SU-DHL-6 (cell line): ENCODE results near the gene PAK2.

Source experiments
- EZH2phosphoT487 ChIP-seq: fragments of 200-600 bp; sonication (generic), shearing (Covaris generic); conservative IDR thresholded peaks from 2 replicates; pipeline ENCODE4 v1.6.1; 2018; ENCODE audit warnings: mild to moderate bottlenecking, antibody characterized with exemption, low read length, moderate library complexity, mixed read lengths
- TF ChIP-seq, protein P1 (sequence below): fragments of 200-600 bp; sonication (generic); IDR thresholded peaks from one replicate; pipeline ENCODE4 v1.5.1; 2017; ENCODE audit warnings: antibody characterized with exemption, mild to moderate bottlenecking, low read length, moderate library complexity; ENCODE audit not compliant: insufficient read depth, poor library complexity, severe bottlenecking

DNA sequence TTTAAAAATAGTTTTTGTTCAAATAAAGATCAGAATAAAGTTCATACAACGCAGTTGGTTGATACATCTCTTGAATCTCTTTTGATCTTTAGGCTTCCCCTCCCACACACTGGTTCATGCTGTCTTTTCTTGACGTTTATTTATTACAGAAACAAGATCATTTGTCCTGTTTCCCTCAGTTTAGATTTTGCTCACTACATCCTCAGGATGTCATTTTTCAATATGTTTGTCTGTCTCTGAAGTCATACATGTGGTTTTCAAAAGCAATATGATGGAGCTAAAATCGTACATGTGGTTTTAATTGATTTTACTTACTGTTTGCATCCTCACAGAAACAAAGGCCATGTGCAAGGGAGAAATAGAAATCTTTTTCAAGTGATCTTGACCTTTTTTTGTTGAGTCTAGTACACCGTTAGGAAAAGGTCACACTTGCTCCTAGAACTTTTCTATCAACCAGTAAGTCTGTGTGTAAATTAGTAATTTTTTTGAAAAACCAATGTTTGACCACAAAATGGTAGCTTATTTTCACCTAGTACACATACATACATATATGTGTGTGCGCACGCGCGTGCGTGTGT, 64.3 kb downstream of the PAK2 start:
- TF ChIP-seq, protein P1, sequence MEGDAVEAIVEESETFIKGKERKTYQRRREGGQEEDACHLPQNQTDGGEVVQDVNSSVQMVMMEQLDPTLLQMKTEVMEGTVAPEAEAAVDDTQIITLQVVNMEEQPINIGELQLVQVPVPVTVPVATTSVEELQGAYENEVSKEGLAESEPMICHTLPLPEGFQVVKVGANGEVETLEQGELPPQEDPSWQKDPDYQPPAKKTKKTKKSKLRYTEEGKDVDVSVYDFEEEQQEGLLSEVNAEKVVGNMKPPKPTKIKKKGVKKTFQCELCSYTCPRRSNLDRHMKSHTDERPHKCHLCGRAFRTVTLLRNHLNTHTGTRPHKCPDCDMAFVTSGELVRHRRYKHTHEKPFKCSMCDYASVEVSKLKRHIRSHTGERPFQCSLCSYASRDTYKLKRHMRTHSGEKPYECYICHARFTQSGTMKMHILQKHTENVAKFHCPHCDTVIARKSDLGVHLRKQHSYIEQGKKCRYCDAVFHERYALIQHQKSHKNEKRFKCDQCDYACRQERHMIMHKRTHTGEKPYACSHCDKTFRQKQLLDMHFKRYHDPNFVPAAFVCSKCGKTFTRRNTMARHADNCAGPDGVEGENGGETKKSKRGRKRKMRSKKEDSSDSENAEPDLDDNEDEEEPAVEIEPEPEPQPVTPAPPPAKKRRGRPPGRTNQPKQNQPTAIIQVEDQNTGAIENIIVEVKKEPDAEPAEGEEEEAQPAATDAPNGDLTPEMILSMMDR: no peak
- TF ChIP-seq EZH2phosphoT487: no peak
